Prostate gland (tissue), 2 donors: ENCODE measurements around the gene ASIC4.

Experiments
- CTCF ChIP-seq, 4 experiments: fragments of 200-600 bp in 2 of 4; fragments of 450-650 bp in 2 of 4; sonication (generic) in 2 of 4; IDR thresholded peaks; 1 replicate in 3 of 4; 2 replicates in 1 of 4; pipeline ENCODE4 v1.5.1; 2016 to 2019; ENCODE audit warnings: antibody characterized with exemption in 4 of 4, mild to moderate bottlenecking in 2 of 4, moderate library complexity in 2 of 4
- POLR2AphosphoS5 ChIP-seq: sonication (generic); formaldehyde crosslinking; IDR thresholded peaks from one replicate; pipeline ENCODE4 v1.6.1; 2017; ENCODE audit warnings: antibody characterized with exemption

GRCh38 chr2:219569041-219569440 lies 54.8 kb downstream of the ASIC4 start:
- no peak for TF ChIP-seq POLR2AphosphoS5
- no peak for TF ChIP-seq CTCF (IDR thresholded peaks at IDR 0.05)
